Astrocyte of the spinal cord (primary cell): ENCODE measurements around the gene ATXN7.

Experiments used
- DNase-seq: peaks from one replicate; pipeline ENCODE4 v3.0.0; 2011; ENCODE audit warnings: low read depth, low spot score
- H3K4me3 ChIP-seq: 2 replicates; pipeline ENCODE4 v1.5.1; 2011; ENCODE audit warnings: low read depth, mild to moderate bottlenecking, low read length, moderate library complexity
- CTCF ChIP-seq: IDR thresholded peaks from 2 replicates; pipeline ENCODE4 v1.5.1; 2012; ENCODE audit warnings: low read depth, mild to moderate bottlenecking, low read length, inconsistent platforms
- in situ Hi-C: cut with HindIII; loops from 2 replicates; pipeline ENCODE4 v1.10.0; 2017; ENCODE audit warnings: low sequenced_read_pairs

The ATXN7 gene

DNA sequence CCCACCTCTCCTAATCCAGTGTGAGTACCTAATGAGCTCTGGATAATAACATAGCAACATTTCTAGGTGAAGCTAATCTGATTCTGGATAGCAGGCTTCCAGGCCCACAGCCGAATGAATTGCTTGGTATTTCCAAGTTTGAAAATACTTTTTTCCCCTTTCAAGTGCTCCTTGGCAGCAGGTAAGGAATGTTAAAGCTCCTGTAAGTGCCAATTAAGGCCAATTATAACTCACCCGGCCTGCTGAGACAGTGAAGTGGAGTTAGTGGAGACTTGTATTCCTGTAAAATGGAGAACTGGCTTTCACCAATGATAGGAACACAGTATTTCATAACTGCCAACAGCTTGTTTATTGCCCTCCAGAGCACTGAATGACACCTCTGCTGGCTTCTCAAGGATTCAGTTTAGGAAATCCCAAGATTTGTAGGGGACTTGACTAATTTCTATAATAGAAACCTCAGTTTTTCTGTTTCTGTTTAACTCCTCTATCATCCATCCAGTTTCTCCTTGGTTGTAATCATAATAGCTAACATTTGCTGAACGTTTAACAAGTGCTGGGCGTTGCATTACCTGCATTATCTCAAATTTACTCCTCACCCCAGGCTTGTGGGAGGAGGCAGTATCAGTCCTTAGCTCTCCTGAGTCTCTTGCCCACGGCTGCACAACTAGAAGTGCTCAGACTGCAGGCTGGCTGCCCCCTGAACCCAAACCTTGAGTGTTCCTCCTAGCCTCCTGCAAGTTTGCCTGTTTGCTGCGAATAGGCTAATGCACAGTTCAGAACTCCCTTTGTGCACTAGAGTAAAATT is 101.2 kb downstream of the ATXN7 start:
- no peak overlapping the region for H3K4me3 ChIP-seq
- in situ Hi-C loops = no loop called here
- DNase-seq = no peak
- TF ChIP-seq CTCF = no peak

- TF ChIP-seq CTCF = no peak
- no peak overlapping the region for H3K4me3 ChIP-seq
- in situ Hi-C loops = no loop called here
- DNase-seq = no peak
Observed at GRCh38 chr3:63966007-63966406, 102.3 kb downstream of the ATXN7 start.

DNA sequence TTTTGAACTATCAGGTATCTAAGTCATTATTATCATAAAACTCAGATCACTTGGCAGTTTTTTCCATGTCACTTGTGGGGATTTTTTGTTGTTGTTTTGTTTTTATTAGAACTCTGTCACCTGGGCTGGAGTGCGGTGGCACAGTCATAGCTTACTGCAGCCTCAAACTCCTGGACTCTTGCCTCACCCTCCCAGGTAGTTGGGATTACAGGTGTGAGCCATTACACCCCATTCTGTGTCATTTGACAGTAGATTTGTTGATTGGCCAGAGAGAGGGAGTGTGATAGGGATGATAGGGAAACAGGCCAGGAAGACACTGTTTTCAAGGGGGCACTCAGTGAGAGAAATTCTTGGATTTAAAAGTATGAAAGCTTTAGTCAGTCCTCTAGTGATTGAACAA is 103.2 kb downstream of the ATXN7 start:
- H3K4me3 ChIP-seq = no peak overlapping the region

GRCh38 chr3:63967675-63968611 is 104.3 kb downstream of the ATXN7 start:
- H3K4me3 ChIP-seq = no peak overlapping the region

More for the DNA sequence above, 103.2 kb downstream of the ATXN7 start:
- no peak for DNase-seq
- in situ Hi-C loops = no loop called here
- no peak for TF ChIP-seq CTCF

GRCh38 chr3:63968612-63969350 is 105.1 kb downstream of the ATXN7 start:
- no peak for DNase-seq
- TF ChIP-seq CTCF = no peak
- no peak overlapping the region for H3K4me3 ChIP-seq
- in situ Hi-C loops = no loop called here

More at GRCh38 chr3:63967675-63968611, 104.3 kb downstream of the ATXN7 start:
- DNase-seq = peak; percentile 69
- no peak for TF ChIP-seq CTCF
- in situ Hi-C loops = no loop called here

- no peak for TF ChIP-seq CTCF
- no peak for DNase-seq
- H3K4me3 ChIP-seq = no peak overlapping the region
- in situ Hi-C loops = no loop called here
Observed at GRCh38 chr3:63969876-63970275, 106.2 kb downstream of the ATXN7 start.
